Ecto neural progenitor cell (in vitro differentiated cells): ENCODE measurements around the gene GDF7.

Source experiments
- DNase-seq: peaks from one replicate; pipeline ENCODE4 v3.0.0-alpha.2; 2018; ENCODE audit warnings: low spot score

The GDF7 gene

DNA sequence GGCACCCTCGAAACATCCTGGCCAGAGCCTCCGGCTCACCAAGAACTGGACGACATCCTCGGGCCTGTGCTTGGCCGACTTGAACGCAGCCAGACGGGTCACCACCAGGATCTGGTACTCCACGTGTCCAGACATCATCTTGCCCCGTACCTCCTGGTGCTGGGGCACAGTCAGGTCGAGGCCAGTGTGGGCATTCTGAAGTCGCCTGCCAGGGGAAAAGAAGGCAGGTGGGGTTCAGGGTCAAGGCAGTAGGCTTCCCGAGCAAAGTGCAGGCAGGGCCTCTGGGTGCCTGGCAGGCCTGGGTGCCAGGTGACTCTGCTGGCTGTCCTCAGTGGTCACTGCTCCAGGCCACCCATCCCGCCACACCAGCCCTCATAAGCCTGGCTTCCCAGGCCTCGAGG lies 21.6 kb upstream of the GDF7 start:
- no peak for DNase-seq

DNA sequence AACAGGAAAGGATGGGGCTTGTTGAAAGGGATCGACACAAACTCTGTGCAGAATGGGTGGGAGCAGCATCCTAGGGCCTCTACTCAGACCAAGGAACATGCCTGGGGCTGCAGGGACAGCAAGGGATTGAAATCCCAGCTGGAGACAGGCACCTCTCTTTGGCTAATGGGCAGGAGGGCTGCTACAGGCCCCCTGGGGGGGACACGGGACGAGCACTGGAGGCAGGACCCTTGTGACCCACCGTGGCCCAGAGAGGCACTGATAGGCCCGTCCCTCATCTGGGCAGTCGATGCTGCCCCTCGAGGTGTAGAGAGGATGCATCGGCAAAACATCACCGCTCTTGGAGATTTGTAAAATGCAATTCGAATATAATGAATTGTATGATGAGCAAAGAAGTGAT lies 21.2 kb upstream of the GDF7 start:
- no peak for DNase-seq

DNA sequence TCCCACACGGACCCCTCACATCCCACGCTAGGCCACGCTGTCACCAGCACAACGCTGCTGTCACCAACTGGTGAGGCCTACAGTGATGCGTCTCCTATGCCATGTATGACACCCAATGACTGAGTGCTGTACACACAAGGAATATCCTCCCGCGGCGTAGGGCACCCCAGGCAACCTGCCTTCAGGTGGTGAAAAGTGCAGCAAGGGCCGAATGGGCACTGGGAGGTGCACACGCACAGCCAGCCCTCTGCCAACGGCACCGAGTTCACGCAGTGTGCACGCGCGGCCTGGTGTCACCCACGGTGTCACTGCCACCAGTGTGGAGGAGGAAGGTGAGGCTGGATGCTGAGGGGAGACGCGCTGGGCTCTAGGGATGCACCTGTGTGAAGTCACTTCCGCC lies 20.5 kb upstream of the GDF7 start:
- no peak for DNase-seq

GRCh38 chr2:20647211-20647610 lies 19.7 kb upstream of the GDF7 start:
- no peak for DNase-seq

DNA sequence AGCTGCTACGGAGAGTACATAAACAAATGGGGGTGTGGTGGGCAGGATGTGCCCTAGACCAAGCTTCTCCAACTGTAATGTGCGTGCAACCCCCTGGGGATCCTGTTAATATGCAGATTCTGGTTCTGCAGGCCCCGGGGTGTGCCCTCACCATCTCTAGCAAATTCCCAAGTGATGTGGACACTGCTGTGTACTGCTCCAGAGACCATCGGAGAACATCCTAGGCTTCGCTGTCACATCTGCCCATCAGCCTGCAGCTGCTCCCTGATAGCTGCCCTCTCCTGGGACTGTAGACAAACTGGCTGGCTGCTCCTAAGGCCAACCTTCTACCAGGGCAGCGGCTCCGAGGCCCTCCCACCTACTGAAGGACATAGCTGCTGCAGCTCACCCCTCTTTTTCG lies 19.2 kb upstream of the GDF7 start:
- no peak for DNase-seq

- no peak for DNase-seq
These were observed 18.7 kb upstream of the GDF7 start for GRCh38 chr2:20648206-20648605.

DNA sequence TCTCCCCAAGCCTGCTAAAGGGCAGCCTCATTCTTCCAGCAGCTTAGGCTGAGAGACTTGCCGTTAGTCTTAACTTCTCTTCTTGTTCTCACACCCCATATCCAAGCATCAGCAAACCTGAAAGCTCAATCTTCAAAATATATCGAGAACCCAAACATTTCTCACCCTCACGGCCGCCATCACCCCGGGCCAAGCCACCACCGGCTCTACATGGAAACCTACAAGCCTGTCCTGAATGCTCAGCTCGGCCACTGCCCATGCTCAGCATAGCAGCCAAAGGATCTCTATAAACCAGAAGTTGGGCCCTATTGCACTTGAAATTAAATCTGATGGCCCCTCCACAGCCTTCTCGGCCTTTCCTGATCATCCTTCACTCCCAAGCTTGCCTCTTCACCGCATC lies 18.1 kb upstream of the GDF7 start:
- no peak for DNase-seq

DNA sequence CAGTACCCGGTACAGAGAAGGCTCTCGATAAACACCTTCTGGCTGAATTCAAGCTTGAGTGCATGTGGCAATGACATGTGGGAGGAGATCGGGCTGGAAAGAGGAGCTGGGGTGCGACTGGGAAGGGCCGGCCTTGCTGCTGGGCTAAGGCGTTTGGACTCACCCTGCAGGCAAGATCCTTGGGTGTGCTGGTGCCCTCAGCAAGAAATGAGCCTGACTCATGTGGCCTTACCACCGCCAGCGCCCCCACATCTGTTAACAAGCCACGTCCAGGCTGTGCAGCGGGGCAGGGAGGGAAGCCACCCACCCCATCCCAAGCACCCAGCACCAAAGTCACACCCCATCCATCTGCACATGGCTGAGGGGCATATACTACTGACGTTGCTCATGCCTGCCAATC lies 17.4 kb upstream of the GDF7 start:
- DNase-seq: no peak

- no peak for DNase-seq
These were observed 17.0 kb upstream of the GDF7 start for GRCh38 chr2:20649976-20650375.

DNA sequence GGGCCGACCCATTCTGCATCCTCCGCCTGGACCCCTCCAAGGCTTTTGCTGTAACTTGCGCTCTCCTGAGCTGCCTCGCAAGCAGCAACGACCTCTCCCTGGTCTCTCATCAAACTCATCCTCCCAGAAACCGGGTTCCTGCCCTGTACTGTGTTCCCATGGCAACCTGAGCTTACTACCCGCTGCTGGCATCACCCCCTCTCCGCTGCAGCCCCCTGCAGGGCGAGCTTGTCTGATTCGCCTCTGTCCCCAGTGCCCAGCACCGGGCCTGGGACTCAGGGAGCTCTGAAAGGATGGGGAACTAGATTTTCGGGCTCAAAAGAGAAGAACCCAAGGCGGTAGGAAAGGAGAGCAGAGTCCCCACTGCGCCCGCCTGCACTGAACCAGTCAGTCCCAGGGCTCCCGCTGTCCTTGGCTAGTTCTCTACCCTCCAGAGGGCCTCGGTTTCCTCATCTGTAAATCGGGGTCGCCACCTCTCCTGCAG lies 16.5 kb upstream of the GDF7 start:
- DNase-seq: no peak

DNA sequence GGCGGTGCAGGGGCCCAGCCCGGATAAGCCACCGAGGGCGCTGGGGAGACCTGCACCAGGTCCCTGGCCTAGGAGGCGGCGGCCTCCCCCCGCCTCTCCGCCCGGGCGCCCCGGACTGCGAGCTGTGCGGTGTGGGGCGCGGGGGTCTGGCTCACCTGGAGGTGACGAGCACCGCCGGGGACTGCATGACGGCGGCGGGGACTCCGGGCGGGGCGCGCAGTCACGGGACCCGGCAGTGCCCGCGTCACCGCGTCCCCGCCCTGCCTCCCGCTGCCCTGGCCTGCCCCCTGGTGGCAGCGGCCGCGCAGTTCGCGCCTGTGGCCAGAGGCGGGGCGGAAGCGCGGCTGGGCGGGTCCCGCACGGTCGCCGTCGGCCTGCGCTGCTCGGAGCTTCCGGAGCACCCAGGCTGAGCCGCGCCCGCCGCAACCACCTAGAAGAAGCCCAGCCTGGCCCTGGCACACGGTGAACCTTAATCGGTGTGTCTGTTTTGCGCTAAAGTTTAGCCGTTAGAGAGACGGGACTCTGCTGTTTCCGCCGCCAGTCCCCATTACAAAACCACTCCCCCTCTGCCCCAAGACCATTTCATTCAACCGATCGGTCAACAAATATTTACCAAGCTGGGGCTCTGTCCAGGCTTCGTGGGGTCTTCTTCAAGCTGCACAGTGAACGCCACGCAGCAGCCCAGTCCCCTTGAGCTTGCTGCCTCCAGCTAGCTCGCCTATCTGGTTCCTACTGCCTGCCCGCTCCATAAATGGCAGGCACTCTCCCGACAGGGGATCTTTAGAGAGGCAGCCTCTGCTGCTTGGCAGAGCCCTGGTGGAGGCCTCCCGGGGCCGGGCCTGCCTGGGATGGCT lies 15.8 kb upstream of the GDF7 start, which contains the start of gene HS1BP3:
TSS of gene HS1BP3 (minus strand) at position 222 of the 854 bp plus-strand sequence. CDS start at position 187, 35 bp downstream.
- peak; percentile 90 for DNase-seq

GRCh38 chr2:20651731-20652099 lies 15.2 kb upstream of the GDF7 start:
- DNase-seq: no peak

DNA sequence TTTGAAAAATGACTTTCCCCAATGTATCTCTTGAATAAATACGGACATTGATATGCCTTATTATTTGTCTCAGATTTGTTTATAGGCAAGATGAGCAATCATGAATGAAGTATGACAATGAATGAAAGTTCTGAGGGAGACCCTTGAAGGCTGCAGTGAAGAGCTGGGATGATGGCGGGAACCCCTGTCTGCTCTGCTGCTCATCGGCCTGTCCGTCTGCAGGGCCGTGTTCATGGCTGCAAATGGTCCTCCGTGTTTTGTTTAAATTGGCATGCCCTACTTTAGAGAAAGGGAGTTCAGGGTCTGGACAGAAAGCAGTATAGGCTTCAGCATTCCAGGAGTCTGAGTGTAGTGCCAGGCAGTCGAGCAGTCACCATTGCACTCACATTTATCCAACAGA lies 14.8 kb upstream of the GDF7 start:
- no peak for DNase-seq

GRCh38 chr2:20652673-20653575 lies 14.0 kb upstream of the GDF7 start:
- no peak for DNase-seq

DNA sequence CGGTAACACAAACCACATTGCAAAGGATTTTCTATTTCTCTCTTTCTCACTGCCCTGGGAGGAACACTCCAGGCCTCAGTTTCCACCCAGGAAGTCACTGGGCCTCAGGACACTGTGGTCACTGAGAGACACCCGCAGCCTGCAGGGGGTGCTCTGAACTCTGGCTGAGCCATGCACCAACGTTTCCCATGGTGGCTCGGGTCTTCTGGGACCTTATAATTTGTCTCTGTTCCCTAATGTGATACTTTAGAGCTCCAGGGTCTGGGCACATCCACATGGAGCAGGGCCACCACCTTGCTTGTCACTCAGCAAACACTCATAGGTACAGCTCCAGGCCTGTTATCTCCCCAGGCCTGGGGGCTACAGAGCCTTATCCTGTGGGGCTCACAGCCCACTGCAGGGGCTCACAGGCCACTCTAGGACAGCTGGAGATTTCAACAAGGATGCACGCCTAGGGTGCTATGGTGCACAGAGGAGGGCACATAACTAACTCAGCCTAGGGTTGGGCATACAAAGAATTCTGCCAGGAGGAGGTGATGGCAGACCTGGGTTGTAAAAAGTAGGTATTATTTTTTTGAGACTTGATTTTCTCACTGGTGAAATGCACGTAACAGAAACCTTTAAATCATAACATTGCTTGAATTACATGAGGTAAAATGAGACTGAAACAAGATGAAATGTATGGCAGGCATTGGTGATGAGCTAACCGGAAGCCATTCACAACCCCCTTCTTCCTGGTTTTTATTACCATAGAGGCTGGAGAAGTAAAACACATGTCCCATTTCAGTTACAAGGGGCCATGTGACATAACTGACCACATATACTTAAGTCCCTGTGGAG lies 13.0 kb upstream of the GDF7 start:
- DNase-seq: no peak

DNA sequence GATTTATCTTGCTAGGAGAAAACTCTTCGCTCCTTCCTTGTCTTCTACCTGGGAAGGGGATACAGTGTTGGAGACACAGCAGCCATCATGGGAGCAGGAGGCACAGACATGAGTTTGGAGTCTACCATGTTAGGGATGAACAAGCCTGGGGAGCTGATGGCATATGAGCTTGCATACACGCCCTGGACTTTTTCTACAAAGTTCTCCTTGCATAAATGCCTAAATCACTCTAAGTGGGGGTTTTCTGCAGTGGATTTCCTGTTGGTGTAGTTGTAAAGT lies 12.5 kb upstream of the GDF7 start:
- DNase-seq: no peak

- DNase-seq: no peak
These were observed 10.4 kb upstream of the GDF7 start for GRCh38 chr2:20656561-20656960.

- no peak for DNase-seq
These were observed 9.3 kb upstream of the GDF7 start for GRCh38 chr2:20657522-20658235.

GRCh38 chr2:20660506-20661420 lies 6.2 kb upstream of the GDF7 start:
- no peak for DNase-seq
